ENCODE measurements around the gene ASPA. TPM values are rescaled to one million over a fixed set of nuclear protein-coding genes. Genes with fewer than 3 reads are reported as not detected.
A peak's percentile ranks its signal among the peaks of the same experiment; 100 is the strongest.
"Not testable (repeated sequence)": the region's sequence is repeated elsewhere in the genome, so short reads cannot be mapped to it uniquely, and the experiment has no call there.

Gene ASPA
- total RNA-seq, 1 donor: 0.36 TPM

DNA sequence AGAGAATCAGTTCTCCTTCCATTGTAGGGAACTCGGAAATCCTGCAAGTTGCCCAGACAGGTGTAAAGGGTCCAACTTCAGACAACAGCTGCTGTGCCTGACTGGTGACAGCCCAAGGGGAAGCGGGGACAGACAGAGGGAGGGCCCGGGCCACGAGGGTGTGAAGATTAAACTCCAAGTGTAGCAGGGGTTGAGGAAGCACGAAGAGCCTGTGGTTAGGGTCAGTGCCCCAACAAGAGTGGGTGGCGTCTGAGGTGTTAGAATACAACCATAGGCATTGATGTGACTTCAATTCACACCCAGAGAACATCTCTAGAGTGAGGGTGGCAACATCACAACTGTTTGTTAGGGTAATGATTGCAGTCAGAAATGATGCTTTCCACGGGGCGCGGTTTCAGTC, 39.1 kb downstream of the ASPA start:
- DNase-seq (ENCODE audit: insufficient read length, low spot score, missing footprints): no peak
- Histone ChIP-seq H3K9me3 (ENCODE audit: low read depth, low read length) (no peaks in the 10 kb centered on the region), H3K4me3 (ENCODE audit: insufficient read depth, low read length) (no peak overlapping the region), H3K27me3 (ENCODE audit: insufficient read depth, low read length) (no peaks in the 10 kb centered on the region), H3K36me3 (ENCODE audit: insufficient read depth, low read length) (no peaks in the 10 kb centered on the region), H3K79me2 (ENCODE audit: insufficient read depth, low read length) (no peaks in the 10 kb centered on the region), H3K4me1 (ENCODE audit: insufficient read depth, low read length) (peaks cover 9% of the 10 kb centered on the region), H4K20me1 (ENCODE audit: insufficient read depth, low read length) (no peaks in the 10 kb centered on the region), H3K4me2 (ENCODE audit: insufficient read depth, low read length) (no peak overlapping the region), H3K27ac (ENCODE audit: low read depth, low read length) (no peak overlapping the region), H2AFZ (ENCODE audit: low read length) (no peak overlapping the region)
- TF ChIP-seq, protein P1, sequence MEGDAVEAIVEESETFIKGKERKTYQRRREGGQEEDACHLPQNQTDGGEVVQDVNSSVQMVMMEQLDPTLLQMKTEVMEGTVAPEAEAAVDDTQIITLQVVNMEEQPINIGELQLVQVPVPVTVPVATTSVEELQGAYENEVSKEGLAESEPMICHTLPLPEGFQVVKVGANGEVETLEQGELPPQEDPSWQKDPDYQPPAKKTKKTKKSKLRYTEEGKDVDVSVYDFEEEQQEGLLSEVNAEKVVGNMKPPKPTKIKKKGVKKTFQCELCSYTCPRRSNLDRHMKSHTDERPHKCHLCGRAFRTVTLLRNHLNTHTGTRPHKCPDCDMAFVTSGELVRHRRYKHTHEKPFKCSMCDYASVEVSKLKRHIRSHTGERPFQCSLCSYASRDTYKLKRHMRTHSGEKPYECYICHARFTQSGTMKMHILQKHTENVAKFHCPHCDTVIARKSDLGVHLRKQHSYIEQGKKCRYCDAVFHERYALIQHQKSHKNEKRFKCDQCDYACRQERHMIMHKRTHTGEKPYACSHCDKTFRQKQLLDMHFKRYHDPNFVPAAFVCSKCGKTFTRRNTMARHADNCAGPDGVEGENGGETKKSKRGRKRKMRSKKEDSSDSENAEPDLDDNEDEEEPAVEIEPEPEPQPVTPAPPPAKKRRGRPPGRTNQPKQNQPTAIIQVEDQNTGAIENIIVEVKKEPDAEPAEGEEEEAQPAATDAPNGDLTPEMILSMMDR (IDR thresholded peaks at IDR 0.05; ENCODE audit: extremely low read depth, low read depth, low read length): no peak

DNA sequence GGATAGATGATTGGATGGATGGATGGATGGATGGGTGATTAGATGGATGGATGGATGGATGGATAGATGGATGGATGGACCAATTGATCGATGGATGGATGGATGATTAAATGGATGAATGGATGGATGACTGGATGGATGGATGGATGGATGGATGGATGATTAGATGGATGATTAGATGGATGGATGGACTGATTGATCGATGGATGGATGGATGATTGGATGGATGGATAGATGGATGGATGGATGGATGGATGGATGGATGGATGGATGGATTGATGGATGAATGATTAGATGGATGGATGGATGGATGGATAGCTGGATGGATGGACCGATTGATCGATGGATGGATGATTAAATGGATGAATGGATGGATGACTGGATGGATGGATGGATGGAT, 43.7 kb downstream of the ASPA start:
- not testable (repeated sequence) for H3K27me3 ChIP-seq (ENCODE audit: insufficient read depth, low read length); H3K4me3 ChIP-seq (ENCODE audit: insufficient read depth, low read length); H4K20me1 ChIP-seq (ENCODE audit: insufficient read depth, low read length); H3K9me3 ChIP-seq (ENCODE audit: low read depth, low read length); H3K27ac ChIP-seq (ENCODE audit: low read depth, low read length); H3K36me3 ChIP-seq (ENCODE audit: insufficient read depth, low read length); H3K4me2 ChIP-seq (ENCODE audit: insufficient read depth, low read length); H3K79me2 ChIP-seq (ENCODE audit: insufficient read depth, low read length); DNase-seq (ENCODE audit: insufficient read length, low spot score, missing footprints); H2AFZ ChIP-seq (ENCODE audit: low read length); H3K4me1 ChIP-seq (ENCODE audit: insufficient read depth, low read length)

DNA sequence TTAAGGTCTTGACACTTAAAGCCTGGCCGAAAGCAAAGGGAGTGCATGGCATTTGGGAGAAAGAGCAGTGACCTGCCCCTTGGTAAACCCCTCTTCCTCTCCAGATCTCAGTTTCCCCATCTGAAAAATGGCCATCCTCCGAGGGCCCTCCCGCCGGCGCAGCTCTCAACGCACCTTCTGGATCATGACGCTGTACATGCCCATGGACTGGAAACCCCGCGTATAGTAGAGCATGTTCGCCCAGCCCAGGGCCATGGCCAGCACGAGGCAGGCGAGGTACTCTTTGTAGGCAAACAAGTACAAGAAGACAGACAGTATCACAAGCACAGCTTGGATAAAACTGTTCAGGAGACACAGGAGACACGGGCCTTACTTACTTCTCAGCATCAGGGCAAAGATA, 48.2 kb downstream of the ASPA start:
- no peaks in the 10 kb centered on the region for H4K20me1 ChIP-seq (ENCODE audit: insufficient read depth, low read length)
- H3K79me2 ChIP-seq (ENCODE audit: insufficient read depth, low read length): no peaks in the 10 kb centered on the region
- TF ChIP-seq, protein P1 (IDR thresholded peaks at IDR 0.05; ENCODE audit: extremely low read depth, low read depth, low read length): no peak
- H3K36me3 ChIP-seq (ENCODE audit: insufficient read depth, low read length): no peaks in the 10 kb centered on the region
- H3K4me3 ChIP-seq (ENCODE audit: insufficient read depth, low read length): no peak overlapping the region
- H3K27me3 ChIP-seq (ENCODE audit: insufficient read depth, low read length): no peaks in the 10 kb centered on the region
- no peaks in the 10 kb centered on the region for H3K4me1 ChIP-seq (ENCODE audit: insufficient read depth, low read length)
- H3K4me2 ChIP-seq (ENCODE audit: insufficient read depth, low read length): no peak overlapping the region
- no peaks in the 10 kb centered on the region for H3K9me3 ChIP-seq (ENCODE audit: low read depth, low read length)
- H3K27ac ChIP-seq (ENCODE audit: low read depth, low read length): no peak overlapping the region
- DNase-seq (ENCODE audit: insufficient read length, low spot score, missing footprints): peak; percentile 68
- no peak overlapping the region for H2AFZ ChIP-seq (ENCODE audit: low read length)

DNA sequence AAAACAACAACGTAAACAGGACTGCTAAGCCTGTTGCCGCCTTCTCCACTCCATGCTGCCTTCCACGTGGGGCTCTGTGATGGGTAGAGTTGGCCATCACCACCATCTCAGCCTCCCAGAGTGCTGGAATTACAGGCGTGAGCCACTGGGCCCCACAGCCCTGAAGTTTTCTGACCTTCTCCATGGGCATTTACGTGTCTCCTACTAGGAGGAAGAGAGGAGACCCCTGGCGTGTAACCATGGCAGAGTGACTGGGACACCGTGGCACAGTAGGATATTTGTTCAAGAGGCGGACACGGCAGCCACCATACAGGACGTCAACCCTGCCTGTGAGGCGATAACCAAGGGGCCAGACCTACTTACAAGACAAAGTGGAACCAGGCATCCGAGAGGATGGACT, 50.7 kb downstream of the ASPA start:
- H4K20me1 ChIP-seq (ENCODE audit: insufficient read depth, low read length): no peaks in the 10 kb centered on the region
- H3K9me3 ChIP-seq (ENCODE audit: low read depth, low read length): no peaks in the 10 kb centered on the region
- DNase-seq (ENCODE audit: insufficient read length, low spot score, missing footprints): no peak
- H3K4me1 ChIP-seq (ENCODE audit: insufficient read depth, low read length): no peaks in the 10 kb centered on the region
- H3K27ac ChIP-seq (ENCODE audit: low read depth, low read length): no peak overlapping the region
- no peak overlapping the region for H2AFZ ChIP-seq (ENCODE audit: low read length)
- TF ChIP-seq, protein P1 (IDR thresholded peaks at IDR 0.05; ENCODE audit: extremely low read depth, low read depth, low read length): no peak
- H3K4me3 ChIP-seq (ENCODE audit: insufficient read depth, low read length): no peak overlapping the region
- H3K27me3 ChIP-seq (ENCODE audit: insufficient read depth, low read length): no peaks in the 10 kb centered on the region
- H3K4me2 ChIP-seq (ENCODE audit: insufficient read depth, low read length): no peak overlapping the region
- no peaks in the 10 kb centered on the region for H3K36me3 ChIP-seq (ENCODE audit: insufficient read depth, low read length)
- H3K79me2 ChIP-seq (ENCODE audit: insufficient read depth, low read length): no peaks in the 10 kb centered on the region
